HEK293 (cell line): ENCODE data around the gene ALDH16A1.

Source experiments
- BCL11B ChIP-seq: fragments of 450-650 bp; formaldehyde crosslinking; IDR thresholded peaks from 2 replicates; pipeline ENCODE4 v1.5.1; 2016; ENCODE audit warnings: low read depth, missing biosample characterization, missing genetic modification characterization
- GLIS2 ChIP-seq: fragments of 450-650 bp; formaldehyde crosslinking; IDR thresholded peaks from 2 replicates; pipeline ENCODE4 v1.5.1; 2016; ENCODE audit warnings: missing biosample characterization, missing genetic modification characterization
- OVOL3 ChIP-seq: fragments of 450-650 bp; formaldehyde crosslinking; IDR thresholded peaks from 2 replicates; pipeline ENCODE4 v1.5.1; 2016; ENCODE audit warnings: missing biosample characterization, missing genetic modification characterization
- PBX3 ChIP-seq: sonication (generic); formaldehyde crosslinking; IDR thresholded peaks from 2 replicates; pipeline ENCODE4 v1.8.1; 2022; ENCODE audit warnings: mild to moderate bottlenecking, moderate library complexity, missing genetic modification reagents
- PRDM10 ChIP-seq: fragments of 450-650 bp; formaldehyde crosslinking; IDR thresholded peaks from 2 replicates; pipeline ENCODE4 v1.5.1; 2016; ENCODE audit warnings: missing biosample characterization, missing genetic modification characterization
- SCRT2 ChIP-seq: fragments of 450-650 bp; formaldehyde crosslinking; IDR thresholded peaks from 2 replicates; pipeline ENCODE4 v1.5.1; 2016; ENCODE audit warnings: missing biosample characterization, missing genetic modification characterization
- SETDB1 ChIP-seq: IDR thresholded peaks from one replicate; pipeline ENCODE4 v1.6.1; 2017; ENCODE audit warnings: mild to moderate bottlenecking, low read length, moderate library complexity, mixed read lengths; ENCODE audit not compliant: insufficient read length
- SP3 ChIP-seq: fragments of 450-650 bp; formaldehyde crosslinking; IDR thresholded peaks from 2 replicates; pipeline ENCODE4 v1.5.1; 2016; ENCODE audit warnings: missing biosample characterization, missing genetic modification characterization
- ZBTB21 ChIP-seq: fragments of 450-650 bp; formaldehyde crosslinking; IDR thresholded peaks from 2 replicates; pipeline ENCODE4 v1.5.1; 2017; ENCODE audit warnings: missing biosample characterization, missing genetic modification characterization
- ZBTB48 ChIP-seq: fragments of 450-650 bp; formaldehyde crosslinking; IDR thresholded peaks from 2 replicates; pipeline ENCODE4 v1.5.1; 2016; ENCODE audit warnings: missing biosample characterization, missing genetic modification characterization
- ZFHX2 ChIP-seq: fragments of 450-650 bp; formaldehyde crosslinking; conservative IDR thresholded peaks from 2 replicates; pipeline ENCODE4 v1.5.1; 2016; ENCODE audit warnings: missing biosample characterization, missing genetic modification characterization
- ZFP41 ChIP-seq: fragments of 450-650 bp; formaldehyde crosslinking; IDR thresholded peaks from 2 replicates; pipeline ENCODE4 v1.5.1; 2016; ENCODE audit warnings: missing biosample characterization, missing genetic modification characterization, borderline replicate concordance
- ZFP69B ChIP-seq: fragments of 450-650 bp; formaldehyde crosslinking; IDR thresholded peaks from 2 replicates; pipeline ENCODE4 v1.5.1; 2016; ENCODE audit warnings: missing biosample characterization, missing genetic modification characterization
- ZNF121 ChIP-seq: fragments of 450-650 bp; formaldehyde crosslinking; IDR thresholded peaks from 2 replicates; pipeline ENCODE4 v1.5.1; 2016; ENCODE audit warnings: missing biosample characterization, missing genetic modification characterization
- ZNF132 ChIP-seq: fragments of 450-650 bp; formaldehyde crosslinking; IDR thresholded peaks from 2 replicates; pipeline ENCODE4 v1.5.1; 2017; ENCODE audit warnings: missing biosample characterization, missing genetic modification characterization, borderline replicate concordance
- ZNF169 ChIP-seq: fragments of 450-650 bp; formaldehyde crosslinking; IDR thresholded peaks from 2 replicates; pipeline ENCODE4 v1.5.1; 2016; ENCODE audit warnings: missing biosample characterization, missing genetic modification characterization
- ZNF18 ChIP-seq: fragments of 450-650 bp; formaldehyde crosslinking; IDR thresholded peaks from 2 replicates; pipeline ENCODE4 v1.5.1; 2016; ENCODE audit warnings: missing biosample characterization, missing genetic modification characterization
- ZNF324 ChIP-seq: fragments of 450-650 bp; formaldehyde crosslinking; IDR thresholded peaks from 2 replicates; pipeline ENCODE4 v1.5.1; 2016; ENCODE audit warnings: missing biosample characterization, missing genetic modification characterization
- ZNF341 ChIP-seq: fragments of 450-650 bp; formaldehyde crosslinking; IDR thresholded peaks from 2 replicates; pipeline ENCODE4; 2016; ENCODE audit warnings: low read depth, missing biosample characterization, missing genetic modification characterization
- ZNF354C ChIP-seq: fragments of 450-650 bp; formaldehyde crosslinking; IDR thresholded peaks from 2 replicates; pipeline ENCODE4 v1.5.1; 2016; ENCODE audit warnings: missing biosample characterization, missing genetic modification characterization, low read depth, borderline replicate concordance
- ZNF391 ChIP-seq: fragments of 450-650 bp; formaldehyde crosslinking; IDR thresholded peaks from 2 replicates; pipeline ENCODE4 v1.5.1; 2016; ENCODE audit warnings: low read depth, missing biosample characterization, missing genetic modification characterization, borderline replicate concordance
- ZNF510 ChIP-seq: fragments of 450-650 bp; formaldehyde crosslinking; IDR thresholded peaks from 2 replicates; pipeline ENCODE4 v1.5.1; 2018; ENCODE audit warnings: mild to moderate bottlenecking, missing genetic modification characterization, missing biosample characterization; ENCODE audit not compliant: insufficient replicate concordance
- ZNF513 ChIP-seq: fragments of 450-650 bp; IDR thresholded peaks from 2 replicates; pipeline ENCODE4 v1.5.1; 2018; ENCODE audit warnings: missing biosample characterization, missing genetic modification characterization
- ZNF692 ChIP-seq: fragments of 450-650 bp; formaldehyde crosslinking; IDR thresholded peaks from 2 replicates; pipeline ENCODE4 v1.5.1; 2016; ENCODE audit warnings: missing biosample characterization, missing genetic modification characterization
- TF ChIP-seq, protein P1 (sequence below): fragments of 450-650 bp; formaldehyde crosslinking; IDR thresholded peaks from 2 replicates; pipeline ENCODE4 v1.5.1; 2017; ENCODE audit warnings: missing biosample characterization, missing genetic modification characterization
- TF ChIP-seq, protein P2 (sequence below): fragments of 450-650 bp; formaldehyde crosslinking; IDR thresholded peaks from 2 replicates; pipeline ENCODE4 v1.5.1; 2016; ENCODE audit warnings: missing biosample characterization, missing genetic modification characterization

The ALDH16A1 gene

GRCh38 chr19:49425922-49426592, 27.0 kb upstream of the ALDH16A1 start (continued):
- TF ChIP-seq, protein P1, sequence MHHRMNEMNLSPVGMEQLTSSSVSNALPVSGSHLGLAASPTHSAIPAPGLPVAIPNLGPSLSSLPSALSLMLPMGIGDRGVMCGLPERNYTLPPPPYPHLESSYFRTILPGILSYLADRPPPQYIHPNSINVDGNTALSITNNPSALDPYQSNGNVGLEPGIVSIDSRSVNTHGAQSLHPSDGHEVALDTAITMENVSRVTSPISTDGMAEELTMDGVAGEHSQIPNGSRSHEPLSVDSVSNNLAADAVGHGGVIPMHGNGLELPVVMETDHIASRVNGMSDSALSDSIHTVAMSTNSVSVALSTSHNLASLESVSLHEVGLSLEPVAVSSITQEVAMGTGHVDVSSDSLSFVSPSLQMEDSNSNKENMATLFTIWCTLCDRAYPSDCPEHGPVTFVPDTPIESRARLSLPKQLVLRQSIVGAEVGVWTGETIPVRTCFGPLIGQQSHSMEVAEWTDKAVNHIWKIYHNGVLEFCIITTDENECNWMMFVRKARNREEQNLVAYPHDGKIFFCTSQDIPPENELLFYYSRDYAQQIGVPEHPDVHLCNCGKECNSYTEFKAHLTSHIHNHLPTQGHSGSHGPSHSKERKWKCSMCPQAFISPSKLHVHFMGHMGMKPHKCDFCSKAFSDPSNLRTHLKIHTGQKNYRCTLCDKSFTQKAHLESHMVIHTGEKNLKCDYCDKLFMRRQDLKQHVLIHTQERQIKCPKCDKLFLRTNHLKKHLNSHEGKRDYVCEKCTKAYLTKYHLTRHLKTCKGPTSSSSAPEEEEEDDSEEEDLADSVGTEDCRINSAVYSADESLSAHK: no peak
- TF ChIP-seq OVOL3: no peak
- no peak for TF ChIP-seq ZNF510 (tag by site-specific recombination)
- TF ChIP-seq ZFP41 (tag by site-specific recombination): no peak
- no peak for TF ChIP-seq ZNF341 (tag by site-specific recombination)
- no peak for TF ChIP-seq PBX3
- TF ChIP-seq, protein P2, sequence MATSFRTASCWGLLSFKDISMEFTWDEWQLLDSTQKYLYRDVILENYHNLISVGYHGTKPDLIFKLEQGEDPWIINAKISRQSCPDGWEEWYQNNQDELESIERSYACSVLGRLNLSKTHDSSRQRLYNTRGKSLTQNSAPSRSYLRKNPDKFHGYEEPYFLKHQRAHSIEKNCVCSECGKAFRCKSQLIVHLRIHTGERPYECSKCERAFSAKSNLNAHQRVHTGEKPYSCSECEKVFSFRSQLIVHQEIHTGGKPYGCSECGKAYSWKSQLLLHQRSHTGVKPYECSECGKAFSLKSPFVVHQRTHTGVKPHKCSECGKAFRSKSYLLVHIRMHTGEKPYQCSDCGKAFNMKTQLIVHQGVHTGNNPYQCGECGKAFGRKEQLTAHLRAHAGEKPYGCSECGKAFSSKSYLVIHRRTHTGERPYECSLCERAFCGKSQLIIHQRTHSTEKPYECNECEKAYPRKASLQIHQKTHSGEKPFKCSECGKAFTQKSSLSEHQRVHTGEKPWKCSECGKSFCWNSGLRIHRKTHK: no peak
- TF ChIP-seq ZFP69B (tag by site-specific recombination): peak; percentile 52; the same call in 1 of the 2 replicates
- TF ChIP-seq ZNF513 (tag by site-specific recombination): peak; percentile 57; the same call in 1 of the 2 replicates
- TF ChIP-seq ZFHX2 (tag by site-specific recombination): peak; percentile 50
- no peak for TF ChIP-seq ZNF18 (tag by site-specific recombination)
- no peak for TF ChIP-seq ZNF324 (tag by site-specific recombination)
- no peak for TF ChIP-seq ZNF132
- peak; percentile 98 for TF ChIP-seq ZBTB48 (tag by site-specific recombination)
- no peak for TF ChIP-seq ZNF121 (tag by site-specific recombination)
- TF ChIP-seq PRDM10: peak; percentile 92
- no peak for TF ChIP-seq ZNF391 (tag by site-specific recombination)
- TF ChIP-seq SETDB1: no peak
- no peak for TF ChIP-seq BCL11B (tag by site-specific recombination)
- TF ChIP-seq ZBTB21 (tag by site-specific recombination): no peak
- peak; percentile 95 for TF ChIP-seq SCRT2 (tag by site-specific recombination)
- TF ChIP-seq ZNF692 (tag by site-specific recombination): no peak; the same call in none of the 2 replicates
- peak; percentile 95 for TF ChIP-seq SP3 (tag by site-specific recombination)
- no peak for TF ChIP-seq ZNF169 (tag by site-specific recombination)
- TF ChIP-seq GLIS2 (tag by site-specific recombination): peak; percentile 20; the same call in 1 of the 2 replicates
- TF ChIP-seq ZNF354C (tag by site-specific recombination): no peak
